PC-9 (cell line): ENCODE measurements around the gene PTPRT. TPM values are rescaled to one million over a fixed set of nuclear protein-coding genes. Genes with fewer than 3 reads are reported as not detected.

Experiments
- BruUV-seq: library from RNA; stranded (reverse); fragments of 400-500 nt; replicated peaks from 2 replicates; lab custom pipeline; 2021; lab: Mats Ljungman, UMichigan
- CTCF ChIA-PET: fragments of 300-600 bp; sonication (Branson Sonifier 250); formaldehyde crosslinking; loops from one replicate; lab custom pipeline; 2022; ENCODE audit warnings: antibody characterized with exemption; lab: Charles Lee
- POLR2A ChIA-PET: fragments of 300-600 bp; sonication (Branson Sonifier 250); formaldehyde crosslinking; loops from one replicate; lab custom pipeline; 2022; ENCODE audit warnings: antibody characterized with exemption; ENCODE audit not compliant: unreplicated experiment; lab: Charles Lee
- DNase-seq, 2 experiments: peaks; one replicate each; pipeline versions ENCODE4 v3.0.0 to v3.0.0-alpha.2; 2015 to 2022; ENCODE audit warnings: mixed read lengths in 1 of 2
- H2AFZ ChIP-seq: fragments of 200-600 bp; sonication (generic); 2 replicates; pipeline ENCODE4 v1.8.1; 2017; ENCODE audit warnings: antibody characterized with exemption
- H3F3A ChIP-seq: fragments of 200-600 bp; sonication (generic); 2 replicates; pipeline ENCODE4 v1.8.1; 2017; ENCODE audit warnings: antibody characterized with exemption, mild to moderate bottlenecking, low read depth; ENCODE audit not compliant: insufficient read depth
- H3K27ac ChIP-seq: fragments of 200-600 bp; sonication (generic); 2 replicates; pipeline ENCODE4 v1.6.1; 2016; ENCODE audit warnings: mixed run types
- H3K27me3 ChIP-seq: fragments of 200-600 bp; sonication (generic); 2 replicates; pipeline ENCODE4 v1.6.1; 2016; ENCODE audit warnings: low read depth, mixed run types; ENCODE audit not compliant: insufficient read depth
- H3K36me3 ChIP-seq: fragments of 200-600 bp; sonication (generic); 2 replicates; pipeline ENCODE4 v1.6.1; 2016; ENCODE audit warnings: low read depth, mixed run types
- H3K4me1 ChIP-seq: fragments of 200-600 bp; sonication (generic); replicated peaks from 2 replicates; pipeline ENCODE4 v1.6.1; 2016; ENCODE audit warnings: mixed run types; ENCODE audit not compliant: insufficient read depth
- H3K4me2 ChIP-seq: fragments of 200-600 bp; sonication (generic); 2 replicates; pipeline ENCODE4 v1.6.1; 2017; ENCODE audit warnings: mixed run types
- H3K4me3 ChIP-seq: fragments of 200-600 bp; sonication (generic); 2 replicates; pipeline ENCODE4 v1.6.1; 2016; ENCODE audit warnings: mixed run types
- H3K79me2 ChIP-seq: fragments of 200-600 bp; sonication (generic); 2 replicates; pipeline ENCODE4 v1.6.1; 2017; ENCODE audit warnings: low read depth, mixed run types
- H3K9me2 ChIP-seq: fragments of 200-600 bp; sonication (generic); 2 replicates; pipeline ENCODE4 v1.8.1; 2017; ENCODE audit warnings: mild to moderate bottlenecking; ENCODE audit not compliant: insufficient read depth
- H3K9me3 ChIP-seq: fragments of 200-600 bp; sonication (generic); 2 replicates; pipeline ENCODE4 v1.8.1; 2016; ENCODE audit warnings: low read depth; ENCODE audit not compliant: insufficient read depth
- H4K20me1 ChIP-seq: fragments of 200-600 bp; sonication (generic); 2 replicates; pipeline ENCODE4 v1.8.1; 2017; ENCODE audit not compliant: insufficient read depth
- CTCF ChIP-seq: fragments of 200-600 bp; sonication (generic); conservative IDR thresholded peaks from 2 replicates; pipeline ENCODE4 v1.6.1; 2017; ENCODE audit warnings: mixed run types, antibody characterized with exemption, mild to moderate bottlenecking, moderate library complexity
- EZH2 ChIP-seq: fragments of 200-600 bp; sonication (generic); IDR thresholded peaks from 2 replicates; pipeline ENCODE4 v1.8.0; 2017; ENCODE audit warnings: antibody characterized with exemption, low read depth
- intact Hi-C: fragments of 100-400 bp; cut with micrococcal nuclease; formaldehyde crosslinking; loops from one replicate; pipeline ENCODE4 v1.10.0; 2022; ENCODE audit not compliant: unreplicated experiment
- total RNA-seq: library from RNA; stranded (reverse); gene quantifications from 2 replicates; pipeline ENCODE4 v1.2.3, GENCODE V29; 2021

Gene PTPRT
- total RNA-seq, 1 experiment from 2014 or later, result not detected

GRCh38 chr20:42443200-42443599 lies 746.5 kb downstream of the PTPRT start:
- H3K79me2 ChIP-seq, result no peaks in the 10 kb centered on the region
- TF ChIP-seq EZH2 (no peak), CTCF (no peak)
- no peak for DNase-seq
- no peaks in the 10 kb centered on the region for H3K4me1 ChIP-seq
- no peak overlapping the region for H3K27ac ChIP-seq
- no peaks in the 10 kb centered on the region for H4K20me1 ChIP-seq
- no peaks in the 10 kb centered on the region for H3K36me3 ChIP-seq
- peaks cover 47% of the 10 kb centered on the region for H3K27me3 ChIP-seq
- H2AFZ ChIP-seq, result no peak overlapping the region
- H3K4me2 ChIP-seq, result no peak overlapping the region
- H3K9me2 ChIP-seq, result no peaks in the 10 kb centered on the region
- CTCF ChIA-PET, result no interaction called here
- POLR2A ChIA-PET, result no interaction called here
- no peak overlapping the region for H3K4me3 ChIP-seq
- no peaks in the 10 kb centered on the region for H3K9me3 ChIP-seq
- no TSS peak for BruUV-seq
- intact Hi-C loops, result no loop called here
- no peaks in the 10 kb centered on the region for H3F3A ChIP-seq

- intact Hi-C loops, result no loop called here
- Histone ChIP-seq H3K9me3 (no peaks in the 10 kb centered on the region), H4K20me1 (no peaks in the 10 kb centered on the region), H3K4me2 (no peak overlapping the region), H3K36me3 (no peaks in the 10 kb centered on the region), H3K27me3 (peaks cover 52% of the 10 kb centered on the region), H3K4me1 (no peaks in the 10 kb centered on the region), H3K27ac (no peak overlapping the region), H3K4me3 (no peak overlapping the region), H2AFZ (no peak overlapping the region), H3K9me2 (no peaks in the 10 kb centered on the region), H3K79me2 (no peaks in the 10 kb centered on the region), H3F3A (no peaks in the 10 kb centered on the region)
- CTCF ChIA-PET, result no interaction called here
- TF ChIP-seq CTCF, result no peak
- TF ChIP-seq EZH2, result no peak
- no peak for DNase-seq
- POLR2A ChIA-PET, result no interaction called here
- no TSS peak for BruUV-seq
These were observed 747.0 kb downstream of the PTPRT start for GRCh38 chr20:42442716-42443115.

GRCh38 chr20:42441864-42442331 lies 747.8 kb downstream of the PTPRT start:
- TF ChIP-seq CTCF (no peak), EZH2 (no peak)
- no peaks in the 10 kb centered on the region for H4K20me1 ChIP-seq
- ChIA-PET CTCF (no interaction called here), POLR2A (no interaction called here)
- no peak for DNase-seq
- H3F3A ChIP-seq, result no peaks in the 10 kb centered on the region
- H3K4me3 ChIP-seq, result no peak overlapping the region
- H3K9me2 ChIP-seq, result no peaks in the 10 kb centered on the region
- intact Hi-C loops, result no loop called here
- no peak overlapping the region for H2AFZ ChIP-seq
- H3K9me3 ChIP-seq, result no peaks in the 10 kb centered on the region
- no peaks in the 10 kb centered on the region for H3K36me3 ChIP-seq
- no TSS peak for BruUV-seq
- H3K79me2 ChIP-seq, result no peaks in the 10 kb centered on the region
- H3K4me2 ChIP-seq, result no peak overlapping the region
- peaks cover 52% of the 10 kb centered on the region for H3K27me3 ChIP-seq
- no peak overlapping the region for H3K27ac ChIP-seq
- no peaks in the 10 kb centered on the region for H3K4me1 ChIP-seq
